ENCODE measurements around the gene CLEC5A.
"Not testable (repeated sequence)": the region's sequence is repeated elsewhere in the genome, so short reads cannot be mapped to it uniquely, and the experiment has no call there.

CLEC5A gene

DNA sequence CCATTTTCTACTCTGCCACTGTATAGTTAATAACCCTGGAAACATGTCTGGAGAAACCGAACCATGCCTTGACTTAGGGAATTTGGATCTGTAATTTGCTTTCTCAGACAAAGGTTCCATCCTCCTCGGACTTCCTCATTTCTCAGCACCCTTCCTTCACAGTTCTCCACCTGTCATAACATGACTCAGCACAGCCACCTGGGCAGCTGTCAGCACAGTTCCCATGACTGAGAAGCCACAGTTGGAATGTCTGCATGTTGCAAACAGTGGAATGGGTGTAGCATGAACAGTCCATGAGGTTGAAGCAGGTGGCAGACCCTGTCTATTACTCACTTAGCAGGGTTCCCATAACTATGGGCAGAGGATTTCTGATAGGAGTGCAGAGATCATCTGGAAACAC, 31.2 kb downstream of the CLEC5A start:
- no peak overlapping the region for H3K18ac ChIP-seq (ENCODE audit: low read length)
- no peak overlapping the region for H3K14ac ChIP-seq (ENCODE audit: low read length)
- no peak overlapping the region for H4K91ac ChIP-seq (ENCODE audit: low read depth, low read length, poor library complexity)
- no peak overlapping the region for H3K4me3 ChIP-seq (ENCODE audit: low read length in 2 of 2)
- H3K4ac ChIP-seq (ENCODE audit: low read length): no peak overlapping the region
- H3K27ac ChIP-seq (replicated peaks; ENCODE audit: low read length): no peak overlapping the region
- H3K4me1 ChIP-seq (ENCODE audit: control insufficient read depth in 2 of 2, insufficient read depth in 1 of 2, low read depth in 1 of 2, low read length in 2 of 2): no peaks in the 10 kb centered on the region
- no peak for DNase-seq (ENCODE audit: low spot score)
- peaks cover 1% of the 10 kb centered on the region for H3K79me1 ChIP-seq (ENCODE audit: low read depth, low read length)
- no peak overlapping the region for H3K9ac ChIP-seq (ENCODE audit: low read depth, low read length, poor library complexity)
- H3K36me3 ChIP-seq (replicated peaks in 1 of 2; ENCODE audit: control insufficient read depth in 2 of 2, insufficient read depth in 2 of 2, low read length in 2 of 2): no peaks in the 10 kb centered on the region
- H3K9me3 ChIP-seq (replicated peaks in 1 of 2; ENCODE audit: control insufficient read depth in 2 of 2, insufficient read depth in 1 of 2, low read depth in 1 of 2, low read length in 2 of 2): peaks cover 0 to 2% of the 10 kb centered on the region in 2 donors
- no peaks in the 10 kb centered on the region for H3K27me3 ChIP-seq (ENCODE audit: control insufficient read depth in 3 of 3, insufficient read depth in 3 of 3, low read depth in 1 of 3, low read length in 3 of 3)
- no peak overlapping the region for H2BK120ac ChIP-seq (ENCODE audit: low read depth, low read length)
- WGBS, 2 donors (ENCODE audit: extremely low coverage in 2 of 2, insufficient read length in 2 of 2, insufficient replicate concordance in 1 of 2): no CpG with 5 or more reads among the region's 2 CpGs
- H2AK5ac ChIP-seq (ENCODE audit: low read depth, low read length): no peak overlapping the region
- H4K8ac ChIP-seq (ENCODE audit: low read depth, low read length): no peak overlapping the region
- H3K23ac ChIP-seq (ENCODE audit: low read depth, low read length, poor library complexity): no peak overlapping the region
- no peak overlapping the region for H2BK12ac ChIP-seq (ENCODE audit: low read length)
- no peak overlapping the region for H2BK5ac ChIP-seq (ENCODE audit: low read length)
- no peak overlapping the region for H2AFZ ChIP-seq (ENCODE audit: low read length)
- H3K4me2 ChIP-seq (ENCODE audit: insufficient read depth, low read length, poor library complexity, severe bottlenecking): no peak overlapping the region
- no peak overlapping the region for H2BK15ac ChIP-seq (ENCODE audit: low read length)

- Histone ChIP-seq H2BK15ac (ENCODE audit: low read length) (no peak overlapping the region), H3K9ac (ENCODE audit: low read depth, low read length, poor library complexity) (no peak overlapping the region), H3K23ac (ENCODE audit: low read depth, low read length, poor library complexity) (no peak overlapping the region), H3K36me3 (replicated peaks in 1 of 2; ENCODE audit: control insufficient read depth in 2 of 2, insufficient read depth in 2 of 2, low read length in 2 of 2) (no peaks in the 10 kb centered on the region), H3K27ac (replicated peaks; ENCODE audit: low read length) (no peak overlapping the region), H2AK5ac (ENCODE audit: low read depth, low read length) (no peak overlapping the region), H2BK5ac (ENCODE audit: low read length) (no peak overlapping the region), H3K4me3 (ENCODE audit: low read length in 2 of 2) (no peak overlapping the region), H3K18ac (ENCODE audit: low read length) (no peak overlapping the region), H2BK120ac (ENCODE audit: low read depth, low read length) (no peak overlapping the region), H3K4ac (ENCODE audit: low read length) (no peak overlapping the region), H3K4me1 (ENCODE audit: control insufficient read depth in 2 of 2, insufficient read depth in 1 of 2, low read depth in 1 of 2, low read length in 2 of 2) (peaks cover 0 to 1% of the 10 kb centered on the region in 2 donors), H2AFZ (ENCODE audit: low read length) (no peak overlapping the region), H3K14ac (ENCODE audit: low read length) (no peak overlapping the region), H3K79me1 (ENCODE audit: low read depth, low read length) (no peaks in the 10 kb centered on the region), H3K9me3 (replicated peaks in 1 of 2; ENCODE audit: control insufficient read depth in 2 of 2, insufficient read depth in 1 of 2, low read depth in 1 of 2, low read length in 2 of 2) (no peaks in the 10 kb centered on the region), H2BK12ac (ENCODE audit: low read length) (no peak overlapping the region), H3K4me2 (ENCODE audit: insufficient read depth, low read length, poor library complexity, severe bottlenecking) (no peak overlapping the region), H3K27me3 (ENCODE audit: control insufficient read depth in 3 of 3, insufficient read depth in 3 of 3, low read depth in 1 of 3, low read length in 3 of 3) (no peaks in the 10 kb centered on the region), H4K8ac (ENCODE audit: low read depth, low read length) (no peak overlapping the region), H4K91ac (ENCODE audit: low read depth, low read length, poor library complexity) (no peak overlapping the region)
- no peak for DNase-seq (ENCODE audit: low spot score)
These were observed 35.4 kb downstream of the CLEC5A start for GRCh38 chr7:141911391-141911790.

GRCh38 chr7:141906285-141906684, 40.5 kb downstream of the CLEC5A start:
- no peak overlapping the region for H2AK5ac ChIP-seq (ENCODE audit: low read depth, low read length)
- no peak overlapping the region for H4K91ac ChIP-seq (ENCODE audit: low read depth, low read length, poor library complexity)
- no peak overlapping the region for H4K8ac ChIP-seq (ENCODE audit: low read depth, low read length)
- H2BK12ac ChIP-seq (ENCODE audit: low read length): no peak overlapping the region
- H3K4me1 ChIP-seq (ENCODE audit: control insufficient read depth in 2 of 2, insufficient read depth in 1 of 2, low read depth in 1 of 2, low read length in 2 of 2): peaks cover 0 to 1% of the 10 kb centered on the region in 2 donors
- H3K27me3 ChIP-seq (ENCODE audit: control insufficient read depth in 3 of 3, insufficient read depth in 3 of 3, low read depth in 1 of 3, low read length in 3 of 3): no peaks in the 10 kb centered on the region
- H3K14ac ChIP-seq (ENCODE audit: low read length): no peak overlapping the region
- no peak overlapping the region for H2BK5ac ChIP-seq (ENCODE audit: low read length)
- no peak overlapping the region for H2BK120ac ChIP-seq (ENCODE audit: low read depth, low read length)
- no peak overlapping the region for H3K4me3 ChIP-seq (ENCODE audit: low read length in 2 of 2)
- no peak overlapping the region for H3K23ac ChIP-seq (ENCODE audit: low read depth, low read length, poor library complexity)
- no peaks in the 10 kb centered on the region for H3K36me3 ChIP-seq (replicated peaks in 1 of 2; ENCODE audit: control insufficient read depth in 2 of 2, insufficient read depth in 2 of 2, low read length in 2 of 2)
- H3K27ac ChIP-seq (replicated peaks; ENCODE audit: low read length): no peak overlapping the region
- no peak overlapping the region for H3K18ac ChIP-seq (ENCODE audit: low read length)
- H3K4ac ChIP-seq (ENCODE audit: low read length): no peak overlapping the region
- no peaks in the 10 kb centered on the region for H3K79me1 ChIP-seq (ENCODE audit: low read depth, low read length)
- H3K9me3 ChIP-seq (replicated peaks in 1 of 2; ENCODE audit: control insufficient read depth in 2 of 2, insufficient read depth in 1 of 2, low read depth in 1 of 2, low read length in 2 of 2): no peaks in the 10 kb centered on the region
- H3K4me2 ChIP-seq (ENCODE audit: insufficient read depth, low read length, poor library complexity, severe bottlenecking): no peak overlapping the region
- DNase-seq (ENCODE audit: low spot score): no peak
- no peak overlapping the region for H3K9ac ChIP-seq (ENCODE audit: low read depth, low read length, poor library complexity)
- H2AFZ ChIP-seq (ENCODE audit: low read length): no peak overlapping the region
- WGBS, 2 donors (ENCODE audit: extremely low coverage in 2 of 2, insufficient read length in 2 of 2, insufficient replicate concordance in 1 of 2): no CpG with 5 or more reads among the region's 4 CpGs
- no peak overlapping the region for H2BK15ac ChIP-seq (ENCODE audit: low read length)

- not testable (repeated sequence) for H2BK15ac ChIP-seq (ENCODE audit: low read length); H3K4me3 ChIP-seq (ENCODE audit: low read length in 2 of 2); H3K36me3 ChIP-seq (replicated peaks in 1 of 2; ENCODE audit: control insufficient read depth in 2 of 2, insufficient read depth in 2 of 2, low read length in 2 of 2); H4K91ac ChIP-seq (ENCODE audit: low read depth, low read length, poor library complexity); H2BK120ac ChIP-seq (ENCODE audit: low read depth, low read length); H3K9me3 ChIP-seq (replicated peaks in 1 of 2; ENCODE audit: control insufficient read depth in 2 of 2, insufficient read depth in 1 of 2, low read depth in 1 of 2, low read length in 2 of 2); DNase-seq (ENCODE audit: low spot score); H2BK12ac ChIP-seq (ENCODE audit: low read length); H3K4me1 ChIP-seq (ENCODE audit: control insufficient read depth in 2 of 2, insufficient read depth in 1 of 2, low read depth in 1 of 2, low read length in 2 of 2); H3K27me3 ChIP-seq (ENCODE audit: control insufficient read depth in 3 of 3, insufficient read depth in 3 of 3, low read depth in 1 of 3, low read length in 3 of 3); H3K23ac ChIP-seq (ENCODE audit: low read depth, low read length, poor library complexity); H2BK5ac ChIP-seq (ENCODE audit: low read length); H3K14ac ChIP-seq (ENCODE audit: low read length); H3K4ac ChIP-seq (ENCODE audit: low read length); H3K79me1 ChIP-seq (ENCODE audit: low read depth, low read length); H4K8ac ChIP-seq (ENCODE audit: low read depth, low read length); H3K4me2 ChIP-seq (ENCODE audit: insufficient read depth, low read length, poor library complexity, severe bottlenecking); H2AFZ ChIP-seq (ENCODE audit: low read length); H3K27ac ChIP-seq (replicated peaks; ENCODE audit: low read length); H2AK5ac ChIP-seq (ENCODE audit: low read depth, low read length); H3K18ac ChIP-seq (ENCODE audit: low read length); H3K9ac ChIP-seq (ENCODE audit: low read depth, low read length, poor library complexity)
- no CpG with 5 or more reads among the region's 3 CpGs for WGBS, 2 donors (ENCODE audit: extremely low coverage in 2 of 2, insufficient read length in 2 of 2, insufficient replicate concordance in 1 of 2)
These were observed 47.4 kb downstream of the CLEC5A start for GRCh38 chr7:141899366-141899765.

Measured in neuronal stem cell (in vitro differentiated cells).